ENCODE measurements around the gene NPL. TPM values are rescaled to one million over a fixed set of nuclear protein-coding genes. Genes with fewer than 3 reads are reported as not detected.

The NPL gene, protein sequence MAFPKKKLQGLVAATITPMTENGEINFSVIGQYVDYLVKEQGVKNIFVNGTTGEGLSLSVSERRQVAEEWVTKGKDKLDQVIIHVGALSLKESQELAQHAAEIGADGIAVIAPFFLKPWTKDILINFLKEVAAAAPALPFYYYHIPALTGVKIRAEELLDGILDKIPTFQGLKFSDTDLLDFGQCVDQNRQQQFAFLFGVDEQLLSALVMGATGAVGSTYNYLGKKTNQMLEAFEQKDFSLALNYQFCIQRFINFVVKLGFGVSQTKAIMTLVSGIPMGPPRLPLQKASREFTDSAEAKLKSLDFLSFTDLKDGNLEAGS
- total RNA-seq (10 to 100 TPM in 6 of 9 donors, 1 to 10 TPM in 3; 4.8 to 31.7 (median 22.9) TPM), polyA plus RNA-seq (10 to 100 TPM in 2 of 3 donors, 1 to 10 TPM in 1; 8.8 to 22.9 (median 16.1) TPM)
- long read RNA-seq, donor 1, result 0 reads
- long read RNA-seq, donor 2, partial matches to known transcripts, result 0 of 1 reads
- long read RNA-seq, donor 2, other reads (novel, unspliced or antisense), result 0 of 1 reads
- long read RNA-seq, donor 3, result 0 reads
- long read RNA-seq, donor 4, partial matches to known transcripts, result 1 of 27 reads
- long read RNA-seq, donor 4, other reads (novel, unspliced or antisense), result 24 of 27 reads
- long read RNA-seq, donor 5, partial matches to known transcripts, result 1 of 58 reads
- long read RNA-seq, donor 5, other reads (novel, unspliced or antisense), result 55 of 58 reads
- long read RNA-seq, donor 6, partial matches to known transcripts, result 0 of 10 reads
- long read RNA-seq, donor 6, other reads (novel, unspliced or antisense), result 10 of 10 reads
- long read RNA-seq, donor 7, partial matches to known transcripts, result 0 of 1 reads
- long read RNA-seq, donor 7, other reads (novel, unspliced or antisense), result 0 of 1 reads
- long read RNA-seq, donor 8, result 0 reads
- long read RNA-seq, donor 9, result 0 reads
- long read RNA-seq, donor 10, result 0 reads

DNA sequence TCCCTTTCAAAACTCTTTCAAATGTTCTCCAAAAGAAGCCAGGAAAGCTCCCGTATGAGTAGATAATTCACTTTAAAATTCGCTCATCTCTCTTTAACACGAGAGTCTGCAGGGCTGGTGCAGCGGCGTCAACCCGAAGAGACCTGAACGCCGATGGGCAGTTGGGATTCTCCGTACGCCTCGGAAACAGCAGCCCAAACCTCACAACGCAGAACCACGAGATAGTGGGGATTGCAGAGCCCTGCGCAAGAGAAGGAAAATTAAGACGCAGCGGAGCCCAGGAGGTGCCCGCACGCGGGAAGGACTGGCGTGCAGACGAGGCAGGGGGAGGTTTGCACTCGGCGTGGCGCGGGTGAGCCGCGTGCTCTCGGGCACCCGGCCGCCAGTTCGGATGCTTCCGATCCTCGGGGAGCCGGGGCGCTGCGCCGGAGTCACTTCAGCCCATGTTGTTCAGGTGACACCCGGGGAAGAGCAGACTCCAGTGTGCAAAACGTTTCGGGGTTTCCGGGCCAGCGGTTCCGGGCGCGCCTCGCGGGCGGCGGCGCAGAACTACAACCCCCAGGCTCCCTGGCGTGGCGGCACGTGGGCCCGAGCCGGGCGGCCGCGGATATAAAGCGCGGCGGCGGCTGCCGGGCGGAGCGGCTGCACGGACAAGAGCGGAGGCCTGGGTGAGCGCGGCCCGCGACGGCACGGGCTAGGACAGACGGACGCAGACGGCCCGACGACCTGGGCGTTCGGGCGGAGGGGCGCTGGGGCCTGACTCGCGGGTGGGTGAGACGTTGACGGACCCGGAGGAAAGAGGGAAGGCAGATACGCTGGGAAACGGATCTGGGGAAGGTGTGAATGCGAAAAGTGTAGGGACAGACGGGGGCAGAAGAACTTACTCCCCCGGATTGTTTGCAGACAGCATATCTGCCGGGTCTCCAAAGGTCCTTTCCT is at the start of gene NPL:
NPL (plus strand) TSS at position 636 of the 939 bp plus-strand sequence. CDS start 4,599 bp downstream, outside the sequence.
- WGBS, 4 donors, result 1 to 3% (median 1%) methylated on average over 25 to 93 of the region's 93 CpGs
- Histone ChIP-seq H3K27ac (peak within 1 kb of the TSS; percentile 9 to 87 (median 58)), H3K4me3 (peak within 1 kb of the TSS in 3 of 4 donors; percentile 27 to 83 (median 31)), H3K27me3 (no peaks in the 10 kb centered on the region), H3K9me3 (replicated peaks in 1 of 3) (no peaks in the 10 kb centered on the region), H3K4me1 (replicated peaks in 1 of 2) (peaks cover 5 to 6% of the 10 kb centered on the region in 2 donors), H3K36me3 (replicated peaks in 1 of 2) (no peaks in the 10 kb centered on the region)
- DNase-seq, result peak; percentile 77 to 88 (median 83)
- intact Hi-C loops (cut with DNase I), result loop anchor here in 1 of 2 donors (10.0 kb wide), 1 partner anchor 345 kb away; no protein-coding TSS in a partner anchor
- TF ChIP-seq, protein P1, sequence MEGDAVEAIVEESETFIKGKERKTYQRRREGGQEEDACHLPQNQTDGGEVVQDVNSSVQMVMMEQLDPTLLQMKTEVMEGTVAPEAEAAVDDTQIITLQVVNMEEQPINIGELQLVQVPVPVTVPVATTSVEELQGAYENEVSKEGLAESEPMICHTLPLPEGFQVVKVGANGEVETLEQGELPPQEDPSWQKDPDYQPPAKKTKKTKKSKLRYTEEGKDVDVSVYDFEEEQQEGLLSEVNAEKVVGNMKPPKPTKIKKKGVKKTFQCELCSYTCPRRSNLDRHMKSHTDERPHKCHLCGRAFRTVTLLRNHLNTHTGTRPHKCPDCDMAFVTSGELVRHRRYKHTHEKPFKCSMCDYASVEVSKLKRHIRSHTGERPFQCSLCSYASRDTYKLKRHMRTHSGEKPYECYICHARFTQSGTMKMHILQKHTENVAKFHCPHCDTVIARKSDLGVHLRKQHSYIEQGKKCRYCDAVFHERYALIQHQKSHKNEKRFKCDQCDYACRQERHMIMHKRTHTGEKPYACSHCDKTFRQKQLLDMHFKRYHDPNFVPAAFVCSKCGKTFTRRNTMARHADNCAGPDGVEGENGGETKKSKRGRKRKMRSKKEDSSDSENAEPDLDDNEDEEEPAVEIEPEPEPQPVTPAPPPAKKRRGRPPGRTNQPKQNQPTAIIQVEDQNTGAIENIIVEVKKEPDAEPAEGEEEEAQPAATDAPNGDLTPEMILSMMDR (IDR thresholded peaks at IDR 0.05), result peak in 1 of 6 experiments; percentile 6
- peak; percentile 85 to 94 for TF ChIP-seq POLR2A (IDR thresholded peaks at IDR 0.05)

DNA sequence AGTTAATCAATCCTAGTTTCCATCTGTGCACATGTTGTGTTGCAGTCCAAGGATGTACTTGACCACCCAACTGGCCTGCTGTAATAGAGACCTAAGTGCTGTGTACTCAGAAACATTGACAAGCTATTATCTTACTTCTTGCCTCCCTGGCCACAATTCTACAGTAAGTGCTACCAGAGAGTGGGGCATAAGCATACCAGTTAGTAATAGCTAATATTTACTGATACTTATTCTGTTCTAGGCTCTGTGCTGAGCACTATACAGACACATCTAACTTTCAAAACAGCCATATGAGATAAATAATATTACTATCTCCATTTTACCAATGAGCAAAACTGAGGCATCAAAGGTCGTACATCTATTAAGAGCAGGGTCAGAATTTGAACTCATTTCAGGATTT is 49.5 kb upstream of the NPL start:
- H3K4me1 ChIP-seq (replicated peaks in 1 of 2), result peaks cover 0 to 11% of the 10 kb centered on the region in 2 donors
- H3K9me3 ChIP-seq (replicated peaks in 1 of 3), result peaks cover 0 to 4% (median 0%) of the 10 kb centered on the region in 3 donors
- TF ChIP-seq, protein P1 (IDR thresholded peaks at IDR 0.05), result no peak
- no peak for TF ChIP-seq POLR2A (IDR thresholded peaks at IDR 0.05)
- DNase-seq, result no peak
- H3K27ac ChIP-seq, result no peak overlapping the region
- no peaks in the 10 kb centered on the region for H3K36me3 ChIP-seq (replicated peaks in 1 of 2)
- WGBS, 4 donors, result 86 to 97% (median 94%) methylated on average over 1 of the region's 1 CpG
- H3K27me3 ChIP-seq, result no peaks in the 10 kb centered on the region
- intact Hi-C loops (cut with DNase I), result no loop called here
- H3K4me3 ChIP-seq, result no peak overlapping the region

DNA sequence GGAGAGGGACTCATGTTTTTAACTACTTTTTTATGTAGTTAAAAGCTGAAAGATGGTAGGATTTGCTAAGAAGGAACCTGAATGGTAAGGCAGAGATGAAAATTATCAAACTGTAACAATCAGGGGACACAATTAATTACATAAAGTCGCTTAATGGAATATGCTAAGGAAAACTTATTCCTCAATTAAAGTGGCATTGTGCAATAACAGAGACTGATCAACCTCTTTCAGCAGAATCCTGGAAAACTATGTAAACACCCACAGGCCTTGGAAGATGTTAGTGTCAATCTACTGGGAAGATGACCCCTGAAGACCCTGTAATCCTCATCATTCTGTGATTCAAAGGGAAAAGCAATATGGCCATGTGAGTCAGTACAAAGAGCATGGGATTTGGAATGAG is 46.8 kb upstream of the NPL start:
- TF ChIP-seq, protein P1 (IDR thresholded peaks at IDR 0.05), result no peak
- TF ChIP-seq POLR2A (IDR thresholded peaks at IDR 0.05), result no peak
- WGBS, 4 donors, result 95 to 98% (median 96%) methylated on average over 1 of the region's 1 CpG
- no peak for DNase-seq

More for the DNA sequence above, 46.8 kb upstream of the NPL start:
- Histone ChIP-seq H3K27ac (no peak overlapping the region), H3K36me3 (replicated peaks in 1 of 2) (no peaks in the 10 kb centered on the region), H3K27me3 (no peaks in the 10 kb centered on the region), H3K4me3 (no peak overlapping the region), H3K4me1 (replicated peaks in 1 of 2) (peaks cover 0 to 11% of the 10 kb centered on the region in 2 donors), H3K9me3 (replicated peaks in 1 of 3) (no peaks in the 10 kb centered on the region)
- intact Hi-C loops (cut with DNase I), result no loop called here
